GM19468 (cell line): ENCODE data around the gene IL4R.
"Not testable (repeated sequence)": the region's sequence is repeated elsewhere in the genome, so short reads cannot be mapped to it uniquely, and the experiment has no call there.

Experiments used
- ATAC-seq: cut with Tn5 transposase; IDR thresholded peaks from one replicate; pipeline ENCODE4 v1.9.1; 2021; ENCODE audit warnings: mild to moderate bottlenecking, moderate library complexity, moderate number of reproducible peaks; ENCODE audit not compliant: unreplicated experiment; ENCODE audit errors: extremely low read depth

The IL4R gene

DNA sequence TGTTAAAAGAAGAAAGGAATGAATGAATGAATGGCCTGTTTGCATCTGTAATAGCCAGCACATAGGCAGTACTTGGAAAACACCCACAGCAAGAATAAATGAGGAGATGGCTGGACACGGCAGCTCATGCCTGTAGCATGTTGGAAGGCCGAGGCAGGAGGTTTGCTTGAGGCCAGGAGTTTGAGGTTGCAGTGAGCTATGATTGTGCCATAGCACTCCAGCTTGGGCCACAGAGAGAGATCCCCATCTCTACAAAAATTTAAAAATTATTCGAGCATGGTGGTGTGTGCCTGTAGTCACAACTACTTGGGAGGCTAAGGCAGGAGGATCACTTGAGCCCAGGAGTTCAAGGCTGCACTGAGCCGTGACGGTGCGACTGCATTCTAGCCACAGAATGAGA lies 12.5 kb downstream of the IL4R start:
- ATAC-seq = no peak

DNA sequence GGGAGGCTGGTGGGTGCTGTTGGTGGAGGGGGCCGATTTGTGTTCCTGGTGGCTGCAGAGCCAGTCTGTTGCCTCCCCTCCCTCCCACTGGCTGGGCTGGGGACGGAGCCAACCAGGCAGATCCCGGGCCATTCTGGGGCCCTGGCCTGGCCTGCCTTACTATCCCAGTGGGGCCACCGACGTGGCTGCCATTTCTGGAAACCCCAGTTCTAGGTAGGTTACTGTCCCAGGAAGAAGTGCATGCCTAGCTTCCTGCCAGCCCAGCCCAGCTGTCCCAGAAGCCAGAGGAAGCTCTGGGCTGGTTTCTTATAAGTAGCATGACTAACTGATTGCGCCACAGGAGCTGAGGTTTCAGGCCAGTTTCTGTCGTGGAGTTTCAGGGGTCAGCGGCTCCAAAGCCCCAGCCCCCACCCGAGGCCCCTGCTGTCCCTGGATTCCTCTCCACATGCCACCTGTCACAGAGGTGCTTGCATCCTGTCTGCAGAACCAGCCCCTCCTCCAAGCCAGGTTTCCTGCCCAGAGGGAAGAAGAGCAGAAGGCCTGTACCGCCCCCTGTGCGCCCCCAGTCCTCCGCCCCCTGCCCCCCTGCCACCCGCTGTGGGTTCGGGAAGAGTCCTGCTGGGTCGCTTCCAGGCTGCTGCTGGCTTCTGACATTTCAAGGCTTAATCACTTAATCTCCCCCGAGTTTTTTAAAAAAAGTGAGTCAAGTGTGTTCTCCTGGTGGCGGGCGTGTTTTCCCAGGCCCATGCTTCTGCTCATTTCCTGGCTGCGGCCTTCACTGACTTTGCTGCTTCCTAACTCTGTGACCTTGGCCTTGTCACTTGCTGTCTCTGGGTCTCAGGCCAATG lies 13.2 kb downstream of the IL4R start:
- no peak for ATAC-seq

DNA sequence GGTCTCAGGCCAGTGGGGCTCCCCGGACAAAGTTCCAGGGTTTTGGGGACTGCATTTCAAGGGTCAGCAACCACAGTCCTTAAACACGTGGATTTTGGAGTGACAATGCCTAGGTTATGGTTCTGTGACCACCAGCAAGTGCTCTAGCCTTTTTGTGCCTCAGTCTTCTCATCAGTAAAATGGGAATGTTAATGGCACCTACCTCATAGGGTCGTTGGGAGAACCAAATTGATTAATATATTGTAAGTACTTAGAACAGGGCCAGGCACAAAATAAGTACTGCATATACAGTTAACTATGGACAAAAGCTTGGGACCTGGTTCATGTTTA lies 13.8 kb downstream of the IL4R start:
- ATAC-seq = no peak

DNA sequence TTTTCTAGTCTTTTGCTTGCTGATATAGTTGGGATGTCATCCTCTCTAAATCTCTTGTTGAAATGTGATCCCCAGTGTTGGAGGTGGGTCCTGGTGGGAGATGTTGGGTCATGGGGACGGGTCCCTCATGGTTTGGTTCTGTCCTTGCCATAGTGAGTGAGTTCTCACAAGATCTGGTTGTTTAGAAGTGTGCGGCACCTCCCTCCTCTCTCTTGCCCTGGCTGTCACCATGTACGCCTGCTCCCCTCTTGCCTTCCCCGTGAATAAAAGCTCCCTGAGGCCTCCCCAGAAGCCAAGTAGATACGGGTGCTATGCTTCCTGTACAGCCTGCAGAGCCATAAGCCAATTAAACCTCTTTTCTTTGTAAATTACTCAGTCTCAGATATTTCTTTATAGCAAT lies 15.2 kb downstream of the IL4R start:
- no peak for ATAC-seq

DNA sequence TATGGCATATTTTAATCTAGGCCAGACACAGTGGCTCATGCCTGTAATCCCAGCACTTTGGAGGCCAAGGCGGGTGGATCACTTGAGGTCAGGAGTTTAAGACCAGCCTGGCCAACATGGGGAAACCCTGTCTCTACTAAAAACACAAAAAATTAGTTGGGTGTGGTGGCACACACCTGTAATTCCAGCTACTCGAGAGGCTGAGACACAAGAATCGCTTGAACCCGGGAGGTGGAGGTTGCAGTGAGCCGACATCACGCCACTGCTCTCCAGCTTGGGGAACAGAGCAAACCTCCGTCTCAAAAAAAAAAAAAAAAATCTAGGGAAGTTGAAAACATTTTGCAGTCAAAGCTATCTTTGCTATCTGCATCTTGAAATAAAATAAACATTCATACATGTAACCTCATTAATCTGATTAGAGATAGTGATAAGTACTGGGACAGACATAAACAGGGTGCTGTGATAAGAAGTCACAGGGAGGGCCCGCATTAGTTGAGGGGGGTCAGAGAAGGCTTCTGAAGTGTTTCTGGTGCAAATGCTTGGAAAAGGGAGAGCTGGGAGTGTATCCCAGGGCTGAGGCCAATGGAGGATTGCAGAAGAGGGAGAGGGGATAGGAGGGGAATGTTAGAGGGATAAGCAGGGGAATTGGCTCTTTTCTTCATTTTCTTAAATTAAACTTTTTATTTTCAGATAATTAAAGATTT lies 15.8 kb downstream of the IL4R start:
- not testable (repeated sequence) for ATAC-seq

DNA sequence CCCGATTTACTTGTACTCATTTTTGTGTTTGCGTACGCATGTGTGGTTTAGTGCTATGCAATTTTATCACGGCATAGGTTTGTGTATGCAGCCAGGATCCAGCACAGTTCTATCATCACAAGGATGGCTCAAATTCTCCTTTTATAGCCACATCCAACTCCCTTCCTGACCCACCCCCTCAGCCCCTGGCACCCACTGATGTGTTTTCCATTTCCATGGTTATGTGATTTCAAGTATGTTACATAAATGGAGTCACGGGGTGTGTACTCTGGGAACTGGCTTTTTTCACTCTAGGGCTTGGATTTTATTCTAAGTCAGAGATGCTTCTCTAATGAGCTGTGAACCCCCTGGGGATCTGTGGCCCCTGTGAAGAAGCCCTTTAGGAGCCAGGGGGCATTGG lies 16.8 kb downstream of the IL4R start:
- no peak for ATAC-seq

DNA sequence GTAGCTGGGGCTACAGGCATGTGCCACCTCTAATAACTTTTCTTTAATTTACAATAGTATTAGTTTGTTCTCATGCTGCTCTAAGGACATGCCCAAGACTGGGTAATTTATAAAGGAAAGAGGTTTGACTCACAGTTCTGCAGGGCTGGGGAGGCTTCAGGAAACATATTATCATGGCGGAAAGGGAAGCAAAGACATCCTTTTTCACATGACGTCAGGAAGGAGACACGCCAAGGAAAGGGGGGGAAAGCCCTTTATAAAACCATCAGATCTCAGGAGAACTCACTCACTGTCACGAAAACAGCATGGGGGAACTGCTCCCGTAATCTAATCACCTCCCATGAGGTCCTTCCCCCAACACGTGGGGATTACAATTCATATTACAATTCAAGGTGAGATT lies 18.3 kb downstream of the IL4R start:
- ATAC-seq = no peak

DNA sequence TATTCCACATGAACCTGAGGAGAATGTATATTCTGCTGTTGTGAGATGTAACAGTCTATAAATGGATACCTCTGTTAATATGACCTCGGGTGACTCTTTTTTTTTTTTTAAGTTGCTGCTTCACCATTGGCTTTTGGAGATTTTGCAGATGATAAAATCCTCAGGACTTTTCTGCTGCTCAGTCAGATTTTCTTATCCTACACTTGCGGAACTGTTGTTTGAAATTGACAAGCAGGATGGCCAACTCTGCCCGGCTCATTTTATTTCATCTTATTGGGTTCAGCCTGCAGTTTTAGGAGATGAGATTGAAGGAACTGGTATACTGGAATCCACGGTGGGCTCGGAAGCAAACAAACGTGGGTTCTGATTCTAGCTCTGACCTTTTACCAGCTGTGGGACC lies 19.3 kb downstream of the IL4R start:
- ATAC-seq = no peak

DNA sequence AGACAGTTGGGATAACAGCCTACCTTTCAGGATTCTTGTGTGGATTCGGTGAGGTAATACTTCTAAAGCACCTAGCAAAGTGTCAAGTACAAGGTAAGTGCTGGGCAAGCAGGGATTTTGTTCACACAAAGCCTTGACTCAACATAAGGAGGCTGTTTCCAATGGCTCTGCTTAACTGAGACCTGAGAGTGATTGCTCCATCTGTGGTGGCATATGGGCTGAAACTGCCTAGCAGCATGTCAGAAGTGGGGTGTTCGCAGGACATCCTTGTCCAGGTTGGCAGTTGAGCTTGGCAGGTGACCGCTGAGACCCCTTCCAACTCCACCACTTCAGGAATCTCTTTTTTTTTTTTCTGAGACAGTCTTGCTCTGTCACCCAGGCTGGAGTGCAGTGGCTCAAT lies 19.8 kb downstream of the IL4R start:
- no peak for ATAC-seq

DNA sequence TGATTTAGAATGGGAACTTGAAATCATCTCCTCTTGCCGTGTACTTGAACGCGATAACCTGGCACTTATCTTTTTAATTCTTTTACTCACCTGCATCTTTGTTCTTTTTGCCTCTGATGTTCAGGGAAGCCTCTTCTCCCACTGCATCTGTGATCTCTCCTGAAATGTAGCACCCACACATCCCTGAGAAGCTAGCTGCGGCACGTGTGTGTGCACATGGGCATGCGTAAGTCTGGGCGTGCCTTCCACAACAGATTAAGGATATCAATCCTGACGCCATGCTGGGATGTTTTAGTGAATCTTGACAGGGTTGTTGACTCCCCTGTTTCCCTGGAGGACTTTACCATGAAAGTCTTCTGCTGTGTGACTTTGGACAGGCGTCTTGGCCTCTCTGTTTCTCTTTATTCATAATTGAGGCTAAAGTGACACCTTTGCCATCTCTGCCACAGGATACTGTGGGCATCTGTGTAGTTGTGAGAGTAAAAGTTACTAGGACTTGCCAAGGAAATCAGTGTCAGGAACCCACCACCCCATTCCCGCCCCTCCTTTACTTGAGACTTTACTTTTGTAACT lies 20.5 kb downstream of the IL4R start:
- no peak for ATAC-seq

DNA sequence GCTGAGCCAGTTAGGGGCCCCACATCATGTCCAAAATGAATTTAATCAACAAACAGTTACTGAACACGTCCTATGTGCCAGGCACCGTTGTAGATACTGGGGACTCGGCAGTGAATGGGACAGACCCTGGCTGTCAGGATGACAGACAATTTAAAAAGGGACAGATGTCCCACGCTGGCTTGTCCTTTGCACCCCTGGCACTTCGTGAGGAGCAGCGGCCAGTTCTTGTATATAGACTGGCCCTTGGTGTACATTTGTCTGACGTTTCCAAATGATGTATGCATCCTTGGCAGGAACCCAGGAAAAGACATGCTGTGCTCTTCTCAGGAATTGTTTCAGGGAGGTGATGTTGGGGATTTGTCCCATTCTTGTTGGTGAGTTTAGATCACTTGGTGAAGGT lies 21.1 kb downstream of the IL4R start:
- no peak for ATAC-seq

DNA sequence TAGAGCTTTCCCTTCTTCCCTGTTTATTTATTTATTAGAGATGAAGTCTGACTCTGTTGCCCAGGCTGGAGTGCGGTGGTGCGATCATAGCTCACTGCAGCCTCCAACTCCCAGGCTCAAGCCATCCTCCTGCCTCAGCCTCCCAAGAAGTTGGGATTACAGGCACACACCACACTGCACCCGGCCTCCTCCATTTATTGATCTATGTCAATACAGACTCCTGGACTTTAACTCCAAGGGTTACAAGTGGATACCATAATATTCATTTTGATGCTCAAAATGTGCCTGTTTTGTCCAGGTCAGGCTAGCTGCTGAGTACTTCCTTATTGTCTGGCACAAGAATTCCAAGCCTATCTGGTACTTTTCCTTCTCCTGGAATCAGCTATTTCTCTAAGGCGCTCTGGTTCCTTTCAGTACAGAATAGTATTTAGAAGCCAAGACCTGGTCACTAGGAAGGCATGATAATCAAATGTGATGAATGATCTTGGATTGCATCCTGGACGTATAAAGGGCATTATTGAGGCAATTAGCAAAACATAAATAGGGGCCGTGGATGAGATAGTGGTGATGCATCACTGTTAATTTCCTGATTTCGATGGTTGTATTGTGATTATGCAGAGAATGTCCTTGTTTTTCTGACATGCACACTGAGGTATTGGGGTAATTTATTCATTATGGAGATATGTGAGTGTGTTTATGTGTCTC lies 21.7 kb downstream of the IL4R start:
- ATAC-seq = no peak

DNA sequence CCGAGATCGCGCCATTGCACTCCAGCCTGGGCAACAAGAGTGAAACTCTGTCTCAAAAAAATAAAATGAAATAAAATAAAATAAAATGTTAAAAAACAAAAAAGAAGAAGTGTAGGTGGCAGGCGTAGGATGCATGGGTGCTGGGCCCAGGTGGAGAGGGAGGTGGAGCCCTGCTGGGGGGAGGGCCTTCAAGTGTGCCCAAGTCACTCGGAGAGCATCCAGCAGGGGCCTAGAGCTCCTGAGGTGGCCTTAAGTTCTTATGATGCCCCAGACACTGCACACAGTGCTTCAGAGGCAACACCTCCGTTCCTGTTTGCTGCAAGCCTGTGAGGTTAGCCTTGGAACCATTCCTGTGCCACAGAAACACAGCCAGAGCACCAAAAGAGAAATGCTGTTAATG lies 23.2 kb downstream of the IL4R start:
- ATAC-seq = no peak

DNA sequence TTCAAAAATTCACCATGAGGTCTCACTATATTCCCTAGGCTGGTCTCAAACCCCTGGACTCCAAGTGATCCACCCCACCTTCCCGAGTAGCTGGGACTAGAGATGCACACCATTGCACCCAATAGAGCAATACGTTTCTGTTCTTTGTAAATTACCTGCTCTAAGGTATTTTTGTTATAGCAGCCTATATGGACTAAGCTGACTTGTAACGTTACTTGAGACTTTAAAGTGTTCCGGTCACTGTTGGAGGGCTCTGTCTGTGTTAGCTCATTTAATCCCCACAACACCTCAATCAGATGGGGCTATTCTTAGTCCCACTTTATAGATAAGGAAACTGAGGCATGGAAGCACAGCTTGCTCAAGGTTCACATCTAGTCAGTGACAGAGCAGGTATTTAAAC lies 25.4 kb downstream of the IL4R start:
- ATAC-seq = no peak

DNA sequence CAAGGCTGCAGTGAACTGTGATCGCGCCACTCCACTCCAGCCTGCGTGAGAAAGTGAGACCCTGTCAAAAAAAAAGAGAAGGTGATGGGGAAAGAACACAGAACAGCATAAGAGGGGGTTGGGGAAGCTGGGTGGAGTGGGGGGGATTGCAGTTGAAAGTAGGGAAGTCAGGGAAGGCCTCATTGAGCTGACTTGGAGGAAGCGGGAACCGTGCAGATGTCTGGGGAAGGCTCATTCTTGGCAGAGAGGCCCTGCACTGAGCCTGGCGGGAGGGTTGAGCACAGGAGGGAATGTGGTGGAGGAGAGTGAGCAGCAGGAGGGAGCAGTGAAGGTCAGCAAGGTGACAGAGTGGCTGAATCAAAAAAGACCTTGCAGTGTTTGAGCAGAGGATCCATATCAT lies 26.9 kb downstream of the IL4R start:
- no peak for ATAC-seq

DNA sequence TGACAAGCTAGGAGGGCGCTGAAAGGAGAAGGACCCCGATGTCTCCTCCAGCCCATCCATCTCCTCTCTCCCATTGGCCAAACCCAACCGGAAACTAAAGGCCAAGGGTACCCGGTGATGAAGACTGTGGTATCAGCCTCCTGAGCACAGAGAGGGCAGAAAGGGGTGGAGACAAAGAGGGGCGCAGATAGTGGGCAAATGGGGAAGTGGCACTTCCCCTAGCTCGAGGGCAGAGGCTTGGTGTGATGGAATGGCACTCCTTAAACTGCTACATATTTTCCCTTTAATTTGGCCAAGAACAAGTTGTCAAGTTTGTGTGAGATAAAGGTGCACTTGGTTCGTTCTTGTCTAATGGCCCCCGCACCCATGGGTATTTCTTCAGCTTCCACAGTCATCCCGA lies 27.8 kb downstream of the IL4R start:
- ATAC-seq = no peak

DNA sequence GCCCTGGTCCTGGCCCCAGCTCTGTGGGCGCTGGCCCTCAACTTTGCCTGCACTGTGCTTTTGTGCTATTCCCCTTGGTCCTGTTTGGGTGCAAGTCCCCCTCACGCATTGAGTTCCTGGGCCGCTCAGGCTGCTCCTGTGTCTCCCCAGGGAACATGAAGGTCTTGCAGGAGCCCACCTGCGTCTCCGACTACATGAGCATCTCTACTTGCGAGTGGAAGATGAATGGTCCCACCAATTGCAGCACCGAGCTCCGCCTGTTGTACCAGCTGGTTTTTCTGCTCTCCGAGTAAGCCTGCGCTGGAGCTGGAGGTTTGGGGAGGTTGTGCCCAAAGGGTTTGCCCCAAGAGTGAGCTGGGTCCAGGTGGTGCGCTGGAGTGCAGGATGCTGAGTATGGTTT lies 28.2 kb downstream of the IL4R start:
- ATAC-seq = no peak

DNA sequence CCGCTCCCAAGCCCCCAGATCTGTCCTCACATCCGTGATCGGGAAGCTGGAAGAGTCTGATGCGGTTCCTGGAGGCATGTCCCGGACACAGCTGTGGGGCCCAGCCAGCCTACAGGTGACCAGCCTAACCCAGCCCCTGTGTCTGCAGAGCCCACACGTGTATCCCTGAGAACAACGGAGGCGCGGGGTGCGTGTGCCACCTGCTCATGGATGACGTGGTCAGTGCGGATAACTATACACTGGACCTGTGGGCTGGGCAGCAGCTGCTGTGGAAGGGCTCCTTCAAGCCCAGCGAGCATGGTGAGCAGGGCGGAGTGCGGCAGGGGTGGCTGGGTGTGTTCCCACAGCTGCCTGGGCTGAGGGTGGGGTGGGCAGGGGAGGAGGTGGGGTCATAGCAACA lies 30.9 kb downstream of the IL4R start:
- ATAC-seq = no peak

DNA sequence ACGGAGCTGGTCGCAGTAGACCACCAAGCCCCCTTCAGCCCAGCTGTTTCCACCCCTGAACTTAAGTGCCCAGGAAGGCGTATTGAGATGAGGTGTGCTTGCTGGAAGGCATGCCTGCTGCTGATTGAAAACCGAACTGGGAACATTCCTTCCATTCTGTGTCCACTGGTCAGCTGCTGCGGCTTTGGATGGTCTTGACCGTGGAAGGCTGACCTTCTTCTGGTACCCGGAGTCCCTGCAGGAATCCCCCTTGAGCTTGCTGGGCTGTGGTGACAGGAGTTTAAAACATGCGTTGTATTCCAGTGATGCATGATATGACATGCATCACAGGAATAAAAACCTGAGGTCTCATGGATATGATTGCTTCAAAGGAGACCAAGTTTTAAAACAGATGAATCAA lies 31.4 kb downstream of the IL4R start:
- ATAC-seq = no peak

DNA sequence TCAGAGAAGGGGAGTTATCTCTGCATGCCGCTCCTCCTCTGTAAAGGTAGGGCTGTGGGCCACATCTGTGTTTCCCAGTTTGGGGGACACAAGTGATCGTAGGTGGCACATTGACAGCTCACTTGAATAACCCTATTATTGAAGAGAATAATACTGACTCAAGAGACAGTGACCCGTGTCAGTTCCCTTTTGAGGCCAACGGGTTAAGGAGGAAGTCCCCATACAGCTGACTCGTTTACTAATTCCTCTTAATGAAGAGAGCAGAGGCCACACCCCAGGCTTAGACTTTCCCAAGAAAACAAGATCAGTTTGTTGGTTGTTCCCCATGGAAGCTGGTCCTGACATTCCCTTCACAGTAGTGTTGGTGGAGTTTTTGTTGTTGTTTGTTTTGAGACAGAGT lies 33.0 kb downstream of the IL4R start:
- no peak for ATAC-seq
